Trophoblast cell (in vitro differentiated cells and primary cell): ENCODE measurements around the gene PHGDH.

Experiments
- DNase-seq, 2 donors: peaks; one replicate each; pipeline ENCODE4 v3.0.0-alpha.2; 2016
- H2AFZ ChIP-seq: 2 replicates; pipeline ENCODE4 v1.6.1; 2013; ENCODE audit warnings: low read length, moderate library complexity, mild to moderate bottlenecking; ENCODE audit not compliant: insufficient read depth, poor library complexity
- H2AK5ac ChIP-seq: 2 replicates; pipeline ENCODE4 v1.6.1; 2013; ENCODE audit warnings: mild to moderate bottlenecking, low read length
- H2BK120ac ChIP-seq: 2 replicates; pipeline ENCODE4 v1.6.1; 2013; ENCODE audit warnings: low read length, mild to moderate bottlenecking, moderate library complexity; ENCODE audit not compliant: insufficient read depth, poor library complexity
- H2BK12ac ChIP-seq: 2 replicates; pipeline ENCODE4 v1.6.1; 2013; ENCODE audit warnings: mild to moderate bottlenecking, low read length, moderate library complexity
- H2BK5ac ChIP-seq: 2 replicates; pipeline ENCODE4 v1.6.1; 2013; ENCODE audit warnings: low read length, low read depth, moderate library complexity, mild to moderate bottlenecking; ENCODE audit not compliant: poor library complexity
- H3K14ac ChIP-seq: 2 replicates; pipeline ENCODE4 v1.6.1; 2013; ENCODE audit warnings: mild to moderate bottlenecking, low read length
- H3K18ac ChIP-seq: 2 replicates; pipeline ENCODE4 v1.6.1; 2013; ENCODE audit warnings: mild to moderate bottlenecking, low read length
- H3K23ac ChIP-seq: 2 replicates; pipeline ENCODE4 v1.6.1; 2013; ENCODE audit warnings: low read length
- H3K27ac ChIP-seq: 2 replicates; pipeline ENCODE4 v1.5.1; 2013; ENCODE audit warnings: low read depth, mild to moderate bottlenecking, inconsistent platforms, low read length, moderate library complexity
- H3K27me3 ChIP-seq: 2 replicates; pipeline ENCODE4 v1.6.1; 2013; ENCODE audit warnings: inconsistent platforms, mild to moderate bottlenecking, low read length, moderate library complexity; ENCODE audit not compliant: insufficient read depth
- H3K36me3 ChIP-seq, 2 experiments: 1 replicate in 1 of 2; 2 replicates in 1 of 2; pipeline ENCODE4 v1.6.1; 2013; ENCODE audit warnings: low read length in 2 of 2, mild to moderate bottlenecking in 2 of 2, moderate library complexity in 1 of 2; ENCODE audit not compliant: insufficient read depth in 2 of 2, control insufficient read depth in 1 of 2
- H3K4ac ChIP-seq: 2 replicates; pipeline ENCODE4 v1.6.1; 2013; ENCODE audit warnings: low read depth, mild to moderate bottlenecking, low read length, moderate library complexity
- H3K4me1 ChIP-seq, 2 experiments: 1 replicate in 1 of 2; 2 replicates in 1 of 2; pipeline ENCODE4 v1.6.1; 2013; ENCODE audit warnings: low read length in 2 of 2, mild to moderate bottlenecking in 2 of 2, moderate library complexity in 1 of 2; ENCODE audit not compliant: insufficient read depth in 2 of 2, control insufficient read depth in 1 of 2
- H3K4me2 ChIP-seq: 2 replicates; pipeline ENCODE4 v1.6.1; 2013; ENCODE audit warnings: inconsistent platforms, mild to moderate bottlenecking, low read length, moderate library complexity
- H3K4me3 ChIP-seq: 2 replicates; pipeline ENCODE4 v1.5.1; 2013; ENCODE audit warnings: mild to moderate bottlenecking, low read depth, low read length, inconsistent platforms
- H3K79me1 ChIP-seq: one replicate; pipeline ENCODE4 v1.6.1; 2013; ENCODE audit warnings: low read length
- H3K79me2 ChIP-seq: 2 replicates; pipeline ENCODE4 v1.6.1; 2013; ENCODE audit warnings: low read length, mild to moderate bottlenecking; ENCODE audit not compliant: control insufficient read depth, insufficient read depth, poor library complexity
- H3K9ac ChIP-seq: 2 replicates; pipeline ENCODE4 v1.6.1; 2013; ENCODE audit warnings: mild to moderate bottlenecking, low read length
- H3K9me3 ChIP-seq: 2 replicates; pipeline ENCODE4 v1.6.1; 2013; ENCODE audit warnings: low read depth, mild to moderate bottlenecking, control low read depth, inconsistent platforms, low read length; ENCODE audit not compliant: insufficient read depth
- H4K12ac ChIP-seq: 2 replicates; pipeline ENCODE4 v1.6.1; 2013; ENCODE audit warnings: low read depth, mild to moderate bottlenecking, low read length, moderate library complexity
- H4K8ac ChIP-seq: 2 replicates; pipeline ENCODE4 v1.6.1; 2013; ENCODE audit warnings: low read depth, mild to moderate bottlenecking, low read length, moderate library complexity
- H4K91ac ChIP-seq: one replicate; pipeline ENCODE4 v1.6.1; 2013; ENCODE audit warnings: low read depth, mild to moderate bottlenecking, low read length, moderate library complexity
- WGBS: extraction: QIAGEN DNeasy Blood & Tissue Kit; methylation state at CpG from one replicate; pipeline ENCODE4 v1.1.7; 2013; ENCODE audit warnings: missing lambda C conversion rate; ENCODE audit not compliant: insufficient read length, insufficient coverage; ENCODE audit errors: extremely low coverage; 5-methylcytosine and 5-hydroxymethylcytosine counted together

The PHGDH gene

GRCh38 chr1:119781434-119782210 lies 69.9 kb downstream of the PHGDH start:
- Histone ChIP-seq H3K79me2 (peaks cover 2% of the 10 kb centered on the region), H3K14ac (no peak overlapping the region), H2BK5ac (no peak overlapping the region), H2BK12ac (no peak overlapping the region), H2AK5ac (no peak overlapping the region), H3K4me3 (no peak overlapping the region), H2AFZ (no peak overlapping the region), H3K4ac (no peak overlapping the region), H3K79me1 (peaks cover 3% of the 10 kb centered on the region), H3K9me3 (no peaks in the 10 kb centered on the region), H3K23ac (no peak overlapping the region), H3K18ac (no peak overlapping the region), H3K36me3 (no peaks in the 10 kb centered on the region), H3K9ac (no peak overlapping the region), H4K12ac (no peak overlapping the region), H4K91ac (no peak overlapping the region), H4K8ac (no peak overlapping the region), H3K4me2 (no peak overlapping the region), H3K4me1 (peaks cover 6 to 16% of the 10 kb centered on the region in 2 experiments), H3K27me3 (no peaks in the 10 kb centered on the region), H2BK120ac (no peak overlapping the region), H3K27ac (no peak overlapping the region)
- no CpG with 5 or more reads among the region's 11 CpGs for WGBS
- DNase-seq = no peak

- no peak overlapping the region for H4K8ac ChIP-seq
- no peak overlapping the region for H3K9ac ChIP-seq
- H3K36me3 ChIP-seq = no peaks in the 10 kb centered on the region
- no CpG with 5 or more reads among the region's 7 CpGs for WGBS
- H2AK5ac ChIP-seq = no peak overlapping the region
- H2BK12ac ChIP-seq = no peak overlapping the region
- no peak overlapping the region for H3K4me3 ChIP-seq
- no peak overlapping the region for H2AFZ ChIP-seq
- H3K27ac ChIP-seq = no peak overlapping the region
- H3K4me2 ChIP-seq = no peak overlapping the region
- no peak overlapping the region for H3K4ac ChIP-seq
- H3K9me3 ChIP-seq = no peaks in the 10 kb centered on the region
- no peak overlapping the region for H4K12ac ChIP-seq
- no peak overlapping the region for H3K14ac ChIP-seq
- no peak for DNase-seq
- no peak overlapping the region for H2BK120ac ChIP-seq
- H3K4me1 ChIP-seq = peaks cover 6 to 16% of the 10 kb centered on the region in 2 experiments
- no peaks in the 10 kb centered on the region for H3K27me3 ChIP-seq
- no peak overlapping the region for H3K18ac ChIP-seq
- peaks cover 3% of the 10 kb centered on the region for H3K79me1 ChIP-seq
- H2BK5ac ChIP-seq = no peak overlapping the region
- no peak overlapping the region for H4K91ac ChIP-seq
- H3K79me2 ChIP-seq = peaks cover 2% of the 10 kb centered on the region
- H3K23ac ChIP-seq = no peak overlapping the region
These were observed 71.0 kb downstream of the PHGDH start for GRCh38 chr1:119782631-119783325.

- H2AFZ ChIP-seq = no peak overlapping the region
- peaks cover 2% of the 10 kb centered on the region for H3K79me2 ChIP-seq
- H3K14ac ChIP-seq = no peak overlapping the region
- WGBS = no CpG with 5 or more reads among the region's 6 CpGs
- no peaks in the 10 kb centered on the region for H3K27me3 ChIP-seq
- no peak overlapping the region for H2BK5ac ChIP-seq
- peaks cover 3% of the 10 kb centered on the region for H3K79me1 ChIP-seq
- no peak overlapping the region for H3K4ac ChIP-seq
- no peak overlapping the region for H3K18ac ChIP-seq
- no peak overlapping the region for H3K27ac ChIP-seq
- no peaks in the 10 kb centered on the region for H3K9me3 ChIP-seq
- no peak overlapping the region for H3K4me3 ChIP-seq
- no peak overlapping the region for H2BK12ac ChIP-seq
- no peak for DNase-seq
- no peak overlapping the region for H3K4me2 ChIP-seq
- H2AK5ac ChIP-seq = no peak overlapping the region
- no peak overlapping the region for H3K23ac ChIP-seq
- H3K36me3 ChIP-seq = no peaks in the 10 kb centered on the region
- no peak overlapping the region for H2BK120ac ChIP-seq
- no peak overlapping the region for H3K9ac ChIP-seq
- no peak overlapping the region for H4K8ac ChIP-seq
- no peak overlapping the region for H4K12ac ChIP-seq
- H3K4me1 ChIP-seq = peaks cover 6 to 16% of the 10 kb centered on the region in 2 experiments
- H4K91ac ChIP-seq = no peak overlapping the region
These were observed 71.8 kb downstream of the PHGDH start for GRCh38 chr1:119783354-119784185.

DNA sequence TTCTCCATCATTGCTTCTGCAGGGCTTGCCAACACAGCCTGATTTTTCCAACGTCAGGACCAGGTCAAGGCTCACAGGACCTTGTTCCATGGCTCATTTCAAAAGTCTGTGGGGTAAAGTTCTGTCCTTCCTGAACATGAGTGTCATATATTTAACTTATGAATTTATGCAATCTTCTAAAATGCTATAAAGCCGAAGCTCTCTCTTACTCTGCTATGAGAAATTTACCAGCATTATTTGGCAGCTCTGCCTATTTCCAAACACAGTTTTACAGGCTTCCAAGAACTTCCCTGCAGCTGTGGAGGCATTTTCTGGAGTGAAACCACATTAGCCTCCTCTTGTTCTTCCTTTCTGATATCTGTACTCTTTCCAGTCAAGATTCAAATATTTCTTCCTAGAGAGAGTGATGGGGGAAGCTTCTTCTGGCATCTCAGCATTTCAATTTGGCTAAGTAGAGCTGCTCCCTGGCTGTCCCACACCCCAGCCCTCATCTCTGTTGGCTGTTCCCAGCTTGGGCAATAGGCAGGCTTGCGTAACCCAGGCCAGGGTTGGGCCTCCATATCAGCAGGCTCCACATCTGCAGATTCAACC lies 72.6 kb downstream of the PHGDH start:
- Histone ChIP-seq H3K18ac (no peak overlapping the region), H2AFZ (no peak overlapping the region), H4K91ac (no peak overlapping the region), H3K23ac (no peak overlapping the region), H3K14ac (no peak overlapping the region), H3K79me2 (peaks cover 2% of the 10 kb centered on the region), H4K8ac (no peak overlapping the region), H2AK5ac (no peak overlapping the region), H2BK12ac (no peak overlapping the region), H3K27me3 (no peaks in the 10 kb centered on the region), H2BK5ac (no peak overlapping the region), H3K9ac (no peak overlapping the region), H3K4me3 (peak overlapping the region; percentile 8), H3K27ac (no peak overlapping the region), H4K12ac (no peak overlapping the region), H3K4ac (no peak overlapping the region), H3K9me3 (no peaks in the 10 kb centered on the region), H3K4me1 (peaks cover 6 to 16% of the 10 kb centered on the region in 2 experiments), H3K4me2 (no peak overlapping the region), H3K79me1 (peaks cover 3% of the 10 kb centered on the region), H2BK120ac (no peak overlapping the region), H3K36me3 (no peaks in the 10 kb centered on the region)
- DNase-seq = peak; percentile 79 to 87
- WGBS = no CpG with 5 or more reads among the region's 3 CpGs
